ENCODE measurements around the gene HSPA12B.

The HSPA12B gene

GRCh38 chr20:3760655-3761348 is 28.3 kb downstream of the HSPA12B start:
- Histone ChIP-seq H3K9me3 (ENCODE audit: control insufficient read depth in 1 of 2, low read length in 2 of 2) (no peaks in the 10 kb centered on the region), H3K27me3 (ENCODE audit: low read depth, low read length) (no peaks in the 10 kb centered on the region), H3K4me3 (ENCODE audit: low read depth in 1 of 2, low read length in 2 of 2) (no peak overlapping the region), H3K27ac (ENCODE audit: low read length) (no peak overlapping the region), H3K36me3 (ENCODE audit: control insufficient read depth in 1 of 2, insufficient read depth in 2 of 2, low read length in 2 of 2) (peaks cover 7 to 9% of the 10 kb centered on the region in 2 donors), H3K4me1 (ENCODE audit: control insufficient read depth in 1 of 2, insufficient read depth in 2 of 2, low read length in 2 of 2) (peaks cover 6 to 28% of the 10 kb centered on the region in 2 donors)

GRCh38 chr20:3763671-3764601 is 31.5 kb downstream of the HSPA12B start:
- Histone ChIP-seq H3K27me3 (ENCODE audit: low read depth, low read length) (no peaks in the 10 kb centered on the region), H3K4me3 (ENCODE audit: low read depth in 1 of 2, low read length in 2 of 2) (no peak overlapping the region), H3K9me3 (ENCODE audit: control insufficient read depth in 1 of 2, low read length in 2 of 2) (no peaks in the 10 kb centered on the region), H3K27ac (ENCODE audit: low read length) (no peak overlapping the region), H3K4me1 (ENCODE audit: control insufficient read depth in 1 of 2, insufficient read depth in 2 of 2, low read length in 2 of 2) (peaks cover 12 to 52% of the 10 kb centered on the region in 2 donors), H3K36me3 (ENCODE audit: control insufficient read depth in 1 of 2, insufficient read depth in 2 of 2, low read length in 2 of 2) (no peaks in the 10 kb centered on the region)

GRCh38 chr20:3764659-3765058 is 32.2 kb downstream of the HSPA12B start:
- Histone ChIP-seq H3K27ac (ENCODE audit: low read length) (no peak overlapping the region), H3K4me3 (ENCODE audit: low read depth in 1 of 2, low read length in 2 of 2) (no peak overlapping the region), H3K4me1 (ENCODE audit: control insufficient read depth in 1 of 2, insufficient read depth in 2 of 2, low read length in 2 of 2) (peaks cover 12 to 51% of the 10 kb centered on the region in 2 donors), H3K36me3 (ENCODE audit: control insufficient read depth in 1 of 2, insufficient read depth in 2 of 2, low read length in 2 of 2) (no peaks in the 10 kb centered on the region), H3K9me3 (ENCODE audit: control insufficient read depth in 1 of 2, low read length in 2 of 2) (no peaks in the 10 kb centered on the region), H3K27me3 (ENCODE audit: low read depth, low read length) (no peaks in the 10 kb centered on the region)

GRCh38 chr20:3765171-3765882 is 32.8 kb downstream of the HSPA12B start:
- Histone ChIP-seq H3K36me3 (ENCODE audit: control insufficient read depth in 1 of 2, insufficient read depth in 2 of 2, low read length in 2 of 2) (no peaks in the 10 kb centered on the region), H3K4me3 (ENCODE audit: low read depth in 1 of 2, low read length in 2 of 2) (no peak overlapping the region), H3K9me3 (ENCODE audit: control insufficient read depth in 1 of 2, low read length in 2 of 2) (no peaks in the 10 kb centered on the region), H3K4me1 (ENCODE audit: control insufficient read depth in 1 of 2, insufficient read depth in 2 of 2, low read length in 2 of 2) (peaks cover 12 to 48% of the 10 kb centered on the region in 2 donors), H3K27ac (ENCODE audit: low read length) (no peak overlapping the region), H3K27me3 (ENCODE audit: low read depth, low read length) (no peaks in the 10 kb centered on the region)

GRCh38 chr20:3766422-3767109 is 34.1 kb downstream of the HSPA12B start:
- Histone ChIP-seq H3K27ac (ENCODE audit: low read length) (no peak overlapping the region), H3K4me1 (ENCODE audit: control insufficient read depth in 1 of 2, insufficient read depth in 2 of 2, low read length in 2 of 2) (peaks cover 12 to 48% of the 10 kb centered on the region in 2 donors), H3K27me3 (ENCODE audit: low read depth, low read length) (no peaks in the 10 kb centered on the region), H3K36me3 (ENCODE audit: control insufficient read depth in 1 of 2, insufficient read depth in 2 of 2, low read length in 2 of 2) (no peaks in the 10 kb centered on the region), H3K4me3 (ENCODE audit: low read depth in 1 of 2, low read length in 2 of 2) (peak overlapping the region; percentile 57 to 94), H3K9me3 (ENCODE audit: control insufficient read depth in 1 of 2, low read length in 2 of 2) (no peaks in the 10 kb centered on the region)

GRCh38 chr20:3767110-3767426 is 34.6 kb downstream of the HSPA12B start:
- Histone ChIP-seq H3K36me3 (ENCODE audit: control insufficient read depth in 1 of 2, insufficient read depth in 2 of 2, low read length in 2 of 2) (no peaks in the 10 kb centered on the region), H3K27ac (ENCODE audit: low read length) (no peak overlapping the region), H3K27me3 (ENCODE audit: low read depth, low read length) (no peaks in the 10 kb centered on the region), H3K4me1 (ENCODE audit: control insufficient read depth in 1 of 2, insufficient read depth in 2 of 2, low read length in 2 of 2) (peaks cover 12 to 48% of the 10 kb centered on the region in 2 donors), H3K4me3 (ENCODE audit: low read depth in 1 of 2, low read length in 2 of 2) (peak overlapping the region; percentile 57 to 94), H3K9me3 (ENCODE audit: control insufficient read depth in 1 of 2, low read length in 2 of 2) (no peaks in the 10 kb centered on the region)

- no peaks in the 10 kb centered on the region for H3K27me3 ChIP-seq (ENCODE audit: low read depth, low read length)
- H3K4me1 ChIP-seq (ENCODE audit: control insufficient read depth in 1 of 2, insufficient read depth in 2 of 2, low read length in 2 of 2): peaks cover 12 to 48% of the 10 kb centered on the region in 2 donors
- no peaks in the 10 kb centered on the region for H3K36me3 ChIP-seq (ENCODE audit: control insufficient read depth in 1 of 2, insufficient read depth in 2 of 2, low read length in 2 of 2)
- peak within 1 kb of the TSS; percentile 69 to 94 for H3K4me3 ChIP-seq (ENCODE audit: low read depth in 1 of 2, low read length in 2 of 2)
- H3K27ac ChIP-seq (ENCODE audit: low read length): peak within 1 kb of the TSS; percentile 82
- H3K9me3 ChIP-seq (ENCODE audit: control insufficient read depth in 1 of 2, low read length in 2 of 2): no peaks in the 10 kb centered on the region
Observed at GRCh38 chr20:3767427-3768341, 35.2 kb downstream of the HSPA12B start, which contains the start of gene ADISSP. ADISSP (minus strand) TSS chr20:3767753; CDS start chr20:3760100, 7,653 bp downstream.

GRCh38 chr20:3768342-3769130 is 36.1 kb downstream of the HSPA12B start:
- Histone ChIP-seq H3K36me3 (ENCODE audit: control insufficient read depth in 1 of 2, insufficient read depth in 2 of 2, low read length in 2 of 2) (no peaks in the 10 kb centered on the region), H3K4me1 (ENCODE audit: control insufficient read depth in 1 of 2, insufficient read depth in 2 of 2, low read length in 2 of 2) (peaks cover 12 to 48% of the 10 kb centered on the region in 2 donors), H3K27me3 (ENCODE audit: low read depth, low read length) (no peaks in the 10 kb centered on the region), H3K9me3 (ENCODE audit: control insufficient read depth in 1 of 2, low read length in 2 of 2) (no peaks in the 10 kb centered on the region), H3K4me3 (ENCODE audit: low read depth in 1 of 2, low read length in 2 of 2) (peak overlapping the region; percentile 69 to 94), H3K27ac (ENCODE audit: low read length) (peak overlapping the region; percentile 82)

GRCh38 chr20:3771552-3772058 is 39.1 kb downstream of the HSPA12B start:
- Histone ChIP-seq H3K9me3 (ENCODE audit: control insufficient read depth in 1 of 2, low read length in 2 of 2) (no peaks in the 10 kb centered on the region), H3K27me3 (ENCODE audit: low read depth, low read length) (no peaks in the 10 kb centered on the region), H3K36me3 (ENCODE audit: control insufficient read depth in 1 of 2, insufficient read depth in 2 of 2, low read length in 2 of 2) (no peaks in the 10 kb centered on the region)

More at GRCh38 chr20:3771552-3772058, 39.1 kb downstream of the HSPA12B start:
- Histone ChIP-seq H3K27ac (ENCODE audit: low read length) (no peak overlapping the region), H3K4me1 (ENCODE audit: control insufficient read depth in 1 of 2, insufficient read depth in 2 of 2, low read length in 2 of 2) (peaks cover 6 to 19% of the 10 kb centered on the region in 2 donors), H3K4me3 (ENCODE audit: low read depth in 1 of 2, low read length in 2 of 2) (no peak overlapping the region)

All from muscle layer of duodenum (tissue), 2 donors.